GM12873 (cell line): Measurements from ENCODE around the gene TPST2.

Experiments used
- CTCF ChIP-seq: IDR thresholded peaks from 2 replicates; pipeline ENCODE4 v1.5.1; 2012; ENCODE audit warnings: low read depth, mild to moderate bottlenecking, moderate library complexity, low read length, control low read depth; ENCODE audit not compliant: insufficient read depth; ENCODE audit errors: missing control alignments

Gene TPST2

GRCh38 chr22:26551568-26551967, 38.4 kb downstream of the TPST2 start:
- no peak for TF ChIP-seq CTCF

GRCh38 chr22:26550498-26551033, 39.4 kb downstream of the TPST2 start:
- no peak for TF ChIP-seq CTCF

- no peak for TF ChIP-seq CTCF
Measured at GRCh38 chr22:26549902-26550497, 39.9 kb downstream of the TPST2 start.

GRCh38 chr22:26548984-26549383, 40.9 kb downstream of the TPST2 start:
- no peak for TF ChIP-seq CTCF

- TF ChIP-seq CTCF: no peak
Measured at GRCh38 chr22:26548303-26548702, 41.6 kb downstream of the TPST2 start.

GRCh38 chr22:26547837-26548236, 42.1 kb downstream of the TPST2 start:
- no peak for TF ChIP-seq CTCF

- TF ChIP-seq CTCF: no peak
Measured at GRCh38 chr22:26547426-26547825, 42.5 kb downstream of the TPST2 start.

- no peak for TF ChIP-seq CTCF
Measured at GRCh38 chr22:26546282-26546681, 43.6 kb downstream of the TPST2 start.
